ENCODE data around the gene ALDH3A2.

The ALDH3A2 gene

DNA sequence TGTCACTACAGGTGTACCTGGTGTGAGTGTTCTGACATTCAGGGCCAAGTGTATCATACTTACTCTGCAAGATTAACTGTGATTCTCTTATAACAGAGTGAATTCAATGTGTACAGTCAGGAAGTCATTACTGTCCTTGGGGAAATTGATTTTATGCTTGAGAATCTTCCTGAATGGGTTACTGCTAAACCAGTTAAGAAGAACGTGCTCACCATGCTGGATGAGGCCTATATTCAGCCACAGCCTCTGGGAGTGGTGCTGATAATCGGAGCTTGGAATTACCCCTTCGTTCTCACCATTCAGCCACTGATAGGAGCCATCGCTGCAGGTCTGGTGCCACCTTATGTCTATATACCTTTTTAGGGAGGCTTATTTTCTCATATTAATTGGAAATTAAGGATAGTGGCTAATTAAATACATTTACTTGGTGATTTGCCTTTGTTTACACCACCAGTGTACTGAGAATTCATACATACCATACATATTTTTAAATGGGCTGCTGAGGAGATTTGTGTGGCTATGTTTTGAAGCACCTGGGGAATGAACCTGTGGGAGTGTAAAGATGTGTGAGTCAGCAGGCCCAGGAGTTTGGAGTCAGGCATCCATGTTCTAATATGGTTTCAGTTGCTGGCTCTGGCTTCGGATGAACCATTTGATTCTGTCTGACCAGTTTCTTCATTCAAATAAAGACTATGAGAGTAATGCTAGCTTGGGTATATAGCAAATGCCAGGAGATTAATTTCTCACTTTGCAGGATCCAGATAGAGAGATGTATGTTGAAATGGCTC, 3.1 kb downstream of the ALDH3A2 start:
- Histone ChIP-seq H3K27ac (ENCODE audit: low read depth, low read length) (no peak overlapping the region), H3K4me3 (ENCODE audit: low read length) (no peak overlapping the region), H3K9me3 (ENCODE audit: insufficient read depth, low read depth, low read length) (peaks cover 15% of the 10 kb centered on the region), H3K4me1 (ENCODE audit: insufficient read depth, low read length) (peaks cover 27% of the 10 kb centered on the region), H3K27me3 (ENCODE audit: insufficient read depth, low read length) (no peaks in the 10 kb centered on the region), H3K36me3 (ENCODE audit: insufficient read depth, low read length) (peaks cover 53% of the 10 kb centered on the region), H3K9ac (ENCODE audit: low read depth, low read length) (no peak overlapping the region)
- 74% methylated on average over 4 of the region's 5 CpGs for WGBS

DNA sequence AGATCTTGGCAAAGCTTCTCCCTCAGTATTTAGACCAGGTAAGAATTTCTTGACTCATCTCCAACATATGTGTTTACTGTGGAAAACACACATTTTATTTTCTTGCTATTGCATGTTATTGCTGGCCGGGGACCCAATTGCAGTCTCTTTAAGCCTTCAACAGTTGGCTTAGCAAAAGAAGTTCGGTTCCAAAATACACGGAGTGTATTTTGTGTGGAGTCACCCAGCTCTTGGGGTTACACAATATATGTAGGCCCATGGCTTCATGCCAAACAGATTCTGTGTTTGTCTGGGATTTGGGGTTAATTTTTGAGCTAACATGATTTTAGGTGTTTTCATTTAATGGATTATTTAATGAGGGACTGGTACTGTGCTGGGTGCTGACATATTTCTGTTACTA, 4.0 kb downstream of the ALDH3A2 start:
- Histone ChIP-seq H3K9ac (ENCODE audit: low read depth, low read length) (no peak overlapping the region), H3K4me1 (ENCODE audit: insufficient read depth, low read length) (peaks cover 17% of the 10 kb centered on the region), H3K36me3 (ENCODE audit: insufficient read depth, low read length) (peaks cover 62% of the 10 kb centered on the region), H3K27me3 (ENCODE audit: insufficient read depth, low read length) (no peaks in the 10 kb centered on the region), H3K4me3 (ENCODE audit: low read length) (no peak overlapping the region), H3K27ac (ENCODE audit: low read depth, low read length) (no peak overlapping the region), H3K9me3 (ENCODE audit: insufficient read depth, low read depth, low read length) (peaks cover 15% of the 10 kb centered on the region)
- WGBS, result 92% methylated on average over 3 of the region's 3 CpGs

DNA sequence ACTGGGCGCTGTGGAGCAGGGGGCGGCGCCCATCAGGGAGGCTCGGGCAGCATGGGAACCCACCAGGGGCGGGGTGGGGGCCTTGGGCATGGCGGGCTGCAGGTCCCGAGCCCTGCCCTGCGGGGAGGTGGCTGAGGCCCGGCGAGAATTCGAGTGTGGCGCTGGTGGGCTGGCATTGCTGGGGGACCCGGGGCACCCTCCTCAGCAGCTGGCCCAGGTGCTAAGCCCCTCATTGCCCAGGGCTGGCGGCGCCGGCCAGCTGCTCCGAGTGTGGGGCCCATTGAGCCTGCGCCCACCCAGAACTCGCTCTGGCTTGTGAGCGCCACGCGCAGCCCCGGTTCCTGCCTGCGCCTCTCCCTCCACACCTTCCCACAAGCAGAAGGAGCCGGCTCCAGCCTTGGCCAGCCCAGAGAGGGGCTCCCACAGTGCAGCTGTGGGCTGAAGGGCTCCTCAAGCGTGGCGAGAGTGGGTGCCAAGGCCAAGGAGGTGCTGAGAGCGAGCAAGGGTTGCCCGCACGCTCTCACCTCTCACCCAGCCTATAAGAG, 5.9 kb downstream of the ALDH3A2 start:
- Histone ChIP-seq H3K36me3 (ENCODE audit: insufficient read depth, low read length) (peaks cover 76% of the 10 kb centered on the region), H3K27ac (ENCODE audit: low read depth, low read length) (no peak overlapping the region), H3K9ac (ENCODE audit: low read depth, low read length) (no peak overlapping the region), H3K4me1 (ENCODE audit: insufficient read depth, low read length) (peaks cover 12% of the 10 kb centered on the region), H3K4me3 (ENCODE audit: low read length) (no peak overlapping the region), H3K9me3 (ENCODE audit: insufficient read depth, low read depth, low read length) (peaks cover 15% of the 10 kb centered on the region), H3K27me3 (ENCODE audit: insufficient read depth, low read length) (no peaks in the 10 kb centered on the region)
- WGBS, result 96% methylated on average over 30 of the region's 30 CpGs

DNA sequence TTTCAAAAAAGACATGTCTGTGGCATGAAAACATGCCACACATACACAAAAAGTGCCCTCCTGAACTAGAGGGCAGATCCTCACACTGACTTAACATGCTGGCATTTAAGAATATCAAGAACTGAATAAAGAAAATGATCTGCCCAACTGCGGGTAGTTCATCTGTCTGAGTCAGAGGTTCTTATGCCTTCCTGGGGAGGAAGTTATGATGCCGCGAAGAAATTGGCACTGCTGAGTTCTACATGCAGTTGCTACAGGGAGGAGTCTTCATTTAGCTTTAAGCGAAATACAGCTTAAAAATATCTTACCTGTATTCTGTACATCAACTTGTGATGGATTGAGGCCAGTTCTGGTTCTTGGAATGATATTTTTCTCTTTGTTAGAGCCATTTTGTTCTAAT, 6.3 kb downstream of the ALDH3A2 start:
- no peak overlapping the region for H3K9ac ChIP-seq (ENCODE audit: low read depth, low read length)
- peaks cover 8% of the 10 kb centered on the region; the same call in 1 of the 2 replicates for H3K4me1 ChIP-seq (ENCODE audit: insufficient read depth, low read length)
- no peak overlapping the region for H3K4me3 ChIP-seq (ENCODE audit: low read length)
- WGBS, result 98% methylated on average over 4 of the region's 4 CpGs
- no peak overlapping the region for H3K27ac ChIP-seq (ENCODE audit: low read depth, low read length)
- peaks cover 77% of the 10 kb centered on the region for H3K36me3 ChIP-seq (ENCODE audit: insufficient read depth, low read length)
- H3K27me3 ChIP-seq (ENCODE audit: insufficient read depth, low read length), result no peaks in the 10 kb centered on the region
- peaks cover 15% of the 10 kb centered on the region for H3K9me3 ChIP-seq (ENCODE audit: insufficient read depth, low read depth, low read length)

DNA sequence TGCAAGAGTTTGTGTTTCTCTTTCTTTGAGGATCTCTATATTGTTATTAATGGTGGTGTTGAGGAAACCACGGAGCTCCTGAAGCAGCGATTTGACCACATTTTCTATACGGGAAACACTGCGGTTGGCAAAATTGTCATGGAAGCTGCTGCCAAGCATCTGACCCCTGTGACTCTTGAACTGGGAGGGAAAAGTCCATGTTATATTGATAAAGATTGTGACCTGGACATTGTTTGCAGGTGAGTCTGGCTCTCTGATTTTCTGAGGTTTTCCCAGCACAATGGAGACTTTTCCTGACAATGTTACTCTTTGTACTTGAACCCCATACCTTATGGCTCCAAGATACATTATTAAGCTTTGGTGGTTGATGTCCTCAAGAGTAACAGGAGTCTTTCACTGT, 7.8 kb downstream of the ALDH3A2 start:
- Histone ChIP-seq H3K4me3 (ENCODE audit: low read length) (no peak overlapping the region), H3K9me3 (ENCODE audit: insufficient read depth, low read depth, low read length) (peaks cover 15% of the 10 kb centered on the region), H3K4me1 (ENCODE audit: insufficient read depth, low read length) (0 out of 2 replicates have a peak, but pooled peaks cover 1% of the 10 kb centered on the region), H3K36me3 (ENCODE audit: insufficient read depth, low read length) (peaks cover 89% of the 10 kb centered on the region), H3K27ac (ENCODE audit: low read depth, low read length) (no peak overlapping the region), H3K9ac (ENCODE audit: low read depth, low read length) (no peak overlapping the region), H3K27me3 (ENCODE audit: insufficient read depth, low read length) (no peaks in the 10 kb centered on the region)
- 95% methylated on average over 4 of the region's 4 CpGs for WGBS

DNA sequence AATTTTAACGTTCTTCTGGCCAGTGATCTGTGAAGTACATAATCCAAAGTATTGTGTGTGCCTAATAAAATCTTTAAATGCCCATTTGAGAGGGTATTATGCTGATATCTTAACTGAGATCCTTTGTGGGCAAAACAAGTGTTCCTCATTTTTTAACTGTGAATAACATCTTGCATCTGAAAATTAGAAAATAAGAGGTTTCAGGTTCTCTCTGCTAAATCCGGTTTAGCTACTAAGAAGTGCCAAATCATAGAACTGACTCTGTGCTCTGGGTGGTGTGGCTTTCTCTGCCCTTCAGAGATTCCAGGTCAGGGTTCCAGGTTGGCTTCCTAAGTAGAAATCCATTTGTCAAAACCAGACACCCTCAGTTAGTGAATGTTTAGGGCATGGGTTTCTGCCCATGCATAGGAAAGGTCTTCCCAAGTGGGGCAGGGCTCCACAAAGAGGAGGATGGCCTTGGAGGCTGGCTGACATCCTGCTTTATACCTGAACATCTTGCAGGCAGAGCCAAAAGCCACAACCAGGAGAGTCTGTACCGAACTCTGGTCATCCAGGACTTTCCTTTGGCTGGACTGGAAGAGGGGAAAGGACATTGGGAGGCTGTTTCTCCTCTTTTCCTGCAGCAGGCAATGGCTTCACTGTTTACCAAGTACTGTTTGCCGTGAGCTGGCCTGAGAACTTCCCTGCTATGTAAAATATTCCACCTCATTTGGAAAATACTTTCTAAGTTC, 8.5 kb downstream of the ALDH3A2 start:
- peaks cover 15% of the 10 kb centered on the region for H3K9me3 ChIP-seq (ENCODE audit: insufficient read depth, low read depth, low read length)
- WGBS, result 95% methylated on average over 4 of the region's 4 CpGs
- H3K4me1 ChIP-seq (ENCODE audit: insufficient read depth, low read length), result no peaks in the 10 kb centered on the region
- peaks cover 89% of the 10 kb centered on the region for H3K36me3 ChIP-seq (ENCODE audit: insufficient read depth, low read length)
- H3K27ac ChIP-seq (ENCODE audit: low read depth, low read length), result no peak overlapping the region
- no peaks in the 10 kb centered on the region for H3K27me3 ChIP-seq (ENCODE audit: insufficient read depth, low read length)
- H3K9ac ChIP-seq (ENCODE audit: low read depth, low read length), result no peak overlapping the region
- no peak overlapping the region for H3K4me3 ChIP-seq (ENCODE audit: low read length)

DNA sequence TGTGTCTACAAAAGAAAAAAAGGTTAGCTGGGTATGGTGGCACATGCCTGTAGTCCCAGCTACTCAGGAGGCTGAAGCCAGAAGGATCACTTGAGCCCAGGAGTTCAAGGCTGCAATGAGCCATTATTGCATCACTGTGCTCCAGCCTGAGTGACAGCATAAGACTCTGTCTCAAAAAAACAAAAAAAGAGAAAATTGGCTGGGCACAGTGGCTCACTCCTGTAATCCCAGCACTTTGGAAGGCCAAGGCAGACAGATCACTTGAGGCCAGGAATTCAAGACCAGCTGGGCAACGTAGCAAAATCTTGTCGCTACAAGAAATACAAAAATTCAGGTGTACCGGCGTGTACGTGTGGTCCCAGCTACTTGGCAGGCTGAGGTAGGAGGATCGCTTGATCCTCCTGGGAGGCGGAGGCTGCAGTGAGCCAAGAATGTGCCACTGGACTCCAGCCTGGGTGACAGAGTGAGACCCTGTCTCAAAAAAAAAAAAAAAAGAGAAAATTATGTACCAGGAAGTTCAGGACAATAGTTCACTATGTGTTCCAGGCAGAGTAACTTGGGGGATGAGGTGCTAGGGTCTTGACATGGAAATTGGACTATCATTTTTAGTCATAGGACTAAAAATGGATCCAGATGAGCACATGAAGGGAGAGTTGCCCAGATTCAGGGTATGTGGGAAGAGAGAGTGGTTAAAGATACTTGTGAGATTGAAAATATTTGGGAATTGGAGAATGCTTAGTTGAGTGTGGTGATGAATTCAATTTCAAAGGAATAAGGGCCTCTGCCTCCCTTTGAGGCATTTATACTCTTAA, 11.0 kb downstream of the ALDH3A2 start:
- H3K36me3 ChIP-seq (ENCODE audit: insufficient read depth, low read length), result peaks cover 89% of the 10 kb centered on the region
- H3K4me3 ChIP-seq (ENCODE audit: low read length), result no peak overlapping the region
- peaks cover 12% of the 10 kb centered on the region for H3K4me1 ChIP-seq (ENCODE audit: insufficient read depth, low read length)
- H3K9ac ChIP-seq (ENCODE audit: low read depth, low read length), result no peak overlapping the region
- H3K27me3 ChIP-seq (ENCODE audit: insufficient read depth, low read length), result no peaks in the 10 kb centered on the region
- 95% methylated on average over 7 of the region's 7 CpGs for WGBS
- H3K9me3 ChIP-seq (ENCODE audit: insufficient read depth, low read depth, low read length), result peaks cover 8% of the 10 kb centered on the region
- H3K27ac ChIP-seq (ENCODE audit: low read depth, low read length), result no peak overlapping the region

DNA sequence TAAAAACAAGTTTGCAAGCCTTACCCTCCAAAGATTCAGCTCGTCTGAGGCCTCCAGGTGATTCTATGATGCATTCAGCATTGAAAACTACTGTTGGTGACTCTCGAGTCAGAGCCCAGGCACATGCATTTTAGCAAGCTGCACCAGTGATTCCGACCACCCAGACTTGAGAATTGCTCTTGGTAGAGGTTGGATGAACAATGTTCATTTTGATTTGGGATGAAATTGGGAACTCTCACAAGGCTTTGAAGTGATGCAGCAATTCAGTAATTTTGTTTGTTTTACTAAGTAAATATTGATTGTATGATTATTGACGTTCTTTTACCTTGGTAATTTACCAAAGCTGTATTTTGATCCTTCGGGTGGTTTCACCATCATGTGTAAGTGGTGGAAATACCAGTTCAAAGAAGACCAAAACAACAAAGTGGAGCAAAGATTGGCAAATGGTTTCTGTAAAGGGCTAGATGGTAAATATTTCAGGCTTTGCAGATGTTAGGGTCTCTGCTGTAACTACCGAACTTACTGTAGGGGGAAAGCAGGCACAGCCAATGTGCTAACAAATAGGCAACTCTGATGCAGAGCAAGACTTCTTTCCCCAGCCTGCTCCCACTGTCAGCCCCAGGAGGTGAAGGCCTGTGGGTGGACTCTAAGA, 11.8 kb downstream of the ALDH3A2 start:
- 94% methylated on average over 6 of the region's 6 CpGs for WGBS

DNA sequence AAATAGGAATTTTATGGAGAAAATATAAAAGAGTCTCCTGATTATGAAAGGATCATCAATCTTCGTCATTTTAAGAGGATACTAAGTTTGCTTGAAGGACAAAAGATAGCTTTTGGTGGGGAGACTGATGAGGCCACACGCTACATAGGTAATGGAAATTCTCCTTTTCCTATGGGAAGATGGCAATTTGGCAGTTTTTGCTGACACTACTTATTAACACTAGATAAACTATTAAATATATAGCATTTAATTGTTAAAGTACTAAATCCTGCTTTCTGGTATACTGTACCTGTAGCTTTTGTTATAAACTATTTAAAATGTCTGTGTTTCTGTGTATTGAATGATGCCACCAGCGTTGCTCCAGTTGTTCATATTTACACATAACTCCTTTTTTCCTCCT, 12.6 kb downstream of the ALDH3A2 start:
- H3K9me3 ChIP-seq (ENCODE audit: insufficient read depth, low read depth, low read length), result no peaks in the 10 kb centered on the region
- H3K27me3 ChIP-seq (ENCODE audit: insufficient read depth, low read length), result no peaks in the 10 kb centered on the region
- H3K4me3 ChIP-seq (ENCODE audit: low read length), result no peak overlapping the region
- H3K27ac ChIP-seq (ENCODE audit: low read depth, low read length), result no peak overlapping the region
- 99% methylated on average over 2 of the region's 3 CpGs for WGBS
- H3K9ac ChIP-seq (ENCODE audit: low read depth, low read length), result no peak overlapping the region
- H3K36me3 ChIP-seq (ENCODE audit: insufficient read depth, low read length), result peaks cover 89% of the 10 kb centered on the region
- H3K4me1 ChIP-seq (ENCODE audit: insufficient read depth, low read length), result peaks cover 12% of the 10 kb centered on the region

More for the DNA sequence above, 11.8 kb downstream of the ALDH3A2 start:
- Histone ChIP-seq H3K4me3 (ENCODE audit: low read length) (no peak overlapping the region), H3K27ac (ENCODE audit: low read depth, low read length) (no peak overlapping the region), H3K4me1 (ENCODE audit: insufficient read depth, low read length) (peaks cover 12% of the 10 kb centered on the region), H3K27me3 (ENCODE audit: insufficient read depth, low read length) (no peaks in the 10 kb centered on the region), H3K9ac (ENCODE audit: low read depth, low read length) (no peak overlapping the region), H3K9me3 (ENCODE audit: insufficient read depth, low read depth, low read length) (0 out of 2 replicates have a peak, but pooled peaks cover under 1% of the 10 kb centered on the region), H3K36me3 (ENCODE audit: insufficient read depth, low read length) (peaks cover 89% of the 10 kb centered on the region)

DNA sequence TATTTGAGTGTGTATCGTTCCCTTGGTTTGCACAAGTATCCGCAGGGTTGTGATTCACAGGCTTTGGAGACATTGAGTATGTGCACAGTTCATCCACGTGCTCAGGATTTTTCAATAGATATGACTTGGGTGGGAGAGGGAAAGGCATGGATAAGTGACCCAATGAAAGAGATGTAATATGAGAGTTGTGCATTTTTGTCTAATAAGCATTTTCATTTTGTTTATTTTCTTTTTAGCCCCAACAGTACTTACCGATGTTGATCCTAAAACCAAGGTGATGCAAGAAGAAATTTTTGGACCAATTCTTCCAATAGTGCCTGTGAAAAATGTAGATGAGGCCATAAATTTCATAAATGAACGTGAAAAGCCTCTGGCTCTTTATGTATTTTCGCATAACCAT, 14.5 kb downstream of the ALDH3A2 start:
- no peak overlapping the region for H3K27ac ChIP-seq (ENCODE audit: low read depth, low read length)
- H3K9ac ChIP-seq (ENCODE audit: low read depth, low read length), result no peak overlapping the region
- H3K4me1 ChIP-seq (ENCODE audit: insufficient read depth, low read length), result peaks cover 12% of the 10 kb centered on the region
- H3K4me3 ChIP-seq (ENCODE audit: low read length), result no peak overlapping the region
- peaks cover 75% of the 10 kb centered on the region for H3K36me3 ChIP-seq (ENCODE audit: insufficient read depth, low read length)
- no peaks in the 10 kb centered on the region for H3K9me3 ChIP-seq (ENCODE audit: insufficient read depth, low read depth, low read length)
- WGBS, result 96% methylated on average over 6 of the region's 6 CpGs
- H3K27me3 ChIP-seq (ENCODE audit: insufficient read depth, low read length), result no peaks in the 10 kb centered on the region
